Suprapubic skin (tissue), 3 donors: ENCODE measurements around the gene CSRNP3.

Experiments used
- POLR2A ChIP-seq, 2 donors: fragments of 450-650 bp; IDR thresholded peaks; one replicate each; pipeline ENCODE4 v1.6.1; 2017; ENCODE audit warnings: antibody characterized with exemption in 2 of 2, mild to moderate bottlenecking in 2 of 2, moderate library complexity in 2 of 2
- TF ChIP-seq, protein P1 (sequence below), 2 donors: fragments of 200-600 bp in 1 of 2; fragments of 450-650 bp in 1 of 2; sonication (generic) in 1 of 2; IDR thresholded peaks; one replicate each; pipeline ENCODE4 v1.5.1; 2016 to 2019; ENCODE audit warnings: antibody characterized with exemption in 2 of 2, mild to moderate bottlenecking in 1 of 2, moderate library complexity in 1 of 2

DNA sequence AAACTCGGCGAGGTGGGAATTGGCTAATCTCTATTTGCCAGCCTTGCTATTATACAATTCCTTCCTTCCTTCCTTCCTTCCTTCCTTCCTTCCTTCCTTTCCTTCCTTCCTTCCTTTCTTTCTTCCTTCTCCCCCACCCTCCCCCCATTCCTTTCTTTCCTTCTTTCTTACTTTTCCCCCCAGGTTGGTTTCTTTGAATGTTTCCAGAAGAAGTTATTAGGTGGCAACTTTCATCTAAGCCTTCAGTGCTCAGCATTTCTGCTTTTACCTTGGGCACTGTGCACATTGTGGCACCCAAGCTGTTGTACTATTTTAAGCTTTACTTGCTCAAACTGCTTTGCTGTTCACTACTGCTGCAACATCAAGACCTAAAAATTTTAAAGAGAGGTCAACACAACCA is 17.2 kb upstream of the CSRNP3 start:
- TF ChIP-seq POLR2A (IDR thresholded peaks at IDR 0.05): no peak
- TF ChIP-seq, protein P1, sequence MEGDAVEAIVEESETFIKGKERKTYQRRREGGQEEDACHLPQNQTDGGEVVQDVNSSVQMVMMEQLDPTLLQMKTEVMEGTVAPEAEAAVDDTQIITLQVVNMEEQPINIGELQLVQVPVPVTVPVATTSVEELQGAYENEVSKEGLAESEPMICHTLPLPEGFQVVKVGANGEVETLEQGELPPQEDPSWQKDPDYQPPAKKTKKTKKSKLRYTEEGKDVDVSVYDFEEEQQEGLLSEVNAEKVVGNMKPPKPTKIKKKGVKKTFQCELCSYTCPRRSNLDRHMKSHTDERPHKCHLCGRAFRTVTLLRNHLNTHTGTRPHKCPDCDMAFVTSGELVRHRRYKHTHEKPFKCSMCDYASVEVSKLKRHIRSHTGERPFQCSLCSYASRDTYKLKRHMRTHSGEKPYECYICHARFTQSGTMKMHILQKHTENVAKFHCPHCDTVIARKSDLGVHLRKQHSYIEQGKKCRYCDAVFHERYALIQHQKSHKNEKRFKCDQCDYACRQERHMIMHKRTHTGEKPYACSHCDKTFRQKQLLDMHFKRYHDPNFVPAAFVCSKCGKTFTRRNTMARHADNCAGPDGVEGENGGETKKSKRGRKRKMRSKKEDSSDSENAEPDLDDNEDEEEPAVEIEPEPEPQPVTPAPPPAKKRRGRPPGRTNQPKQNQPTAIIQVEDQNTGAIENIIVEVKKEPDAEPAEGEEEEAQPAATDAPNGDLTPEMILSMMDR (IDR thresholded peaks at IDR 0.05): no peak
